ENCODE data around the gene ARID1A. TPM values are rescaled to one million over a fixed set of nuclear protein-coding genes. Genes with fewer than 3 reads are reported as not detected.
A peak's percentile ranks its signal among the peaks of the same experiment; 100 is the strongest.

ARID1A gene
- total and polyA plus RNA-seq, 9 of the 15 experiments (the other 6 are each of a cell fraction or from before 2014, with no cell fraction given): 8.3 to 88.3 (median 22.5) TPM

DNA sequence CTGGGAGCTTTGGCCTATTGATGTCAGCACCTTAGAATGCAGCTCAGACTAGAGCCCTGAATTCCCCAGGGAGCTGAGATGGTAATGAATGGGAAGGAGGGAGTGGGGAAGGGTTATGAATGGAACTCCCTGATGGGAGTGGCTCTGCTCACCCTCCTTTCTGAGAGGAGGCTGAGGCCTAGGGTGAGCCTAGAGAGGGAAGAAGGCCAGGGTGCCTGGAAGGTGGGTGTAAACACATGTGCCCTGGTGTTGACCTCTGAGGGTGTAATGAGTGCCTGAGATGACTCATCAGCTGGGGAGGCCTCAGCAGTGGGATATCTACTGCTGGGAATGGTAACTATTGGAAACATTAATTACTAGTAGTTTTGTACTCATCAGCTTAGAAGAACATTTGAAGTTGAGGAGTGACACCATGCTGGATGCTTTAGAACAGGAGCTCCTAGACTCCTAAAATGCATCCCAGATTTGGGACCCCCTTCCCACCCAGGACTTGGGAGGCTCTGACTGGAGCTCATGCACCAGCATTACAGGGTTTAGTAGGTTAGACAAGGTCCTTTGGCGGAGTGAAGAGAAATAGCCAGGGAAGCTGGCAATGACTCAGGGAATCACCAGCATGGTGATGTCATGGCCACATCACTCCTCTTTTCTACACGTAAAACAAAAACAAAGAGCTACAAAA lies 76.0 kb downstream of the ARID1A start (continued):
- TF ChIP-seq, protein P1, sequence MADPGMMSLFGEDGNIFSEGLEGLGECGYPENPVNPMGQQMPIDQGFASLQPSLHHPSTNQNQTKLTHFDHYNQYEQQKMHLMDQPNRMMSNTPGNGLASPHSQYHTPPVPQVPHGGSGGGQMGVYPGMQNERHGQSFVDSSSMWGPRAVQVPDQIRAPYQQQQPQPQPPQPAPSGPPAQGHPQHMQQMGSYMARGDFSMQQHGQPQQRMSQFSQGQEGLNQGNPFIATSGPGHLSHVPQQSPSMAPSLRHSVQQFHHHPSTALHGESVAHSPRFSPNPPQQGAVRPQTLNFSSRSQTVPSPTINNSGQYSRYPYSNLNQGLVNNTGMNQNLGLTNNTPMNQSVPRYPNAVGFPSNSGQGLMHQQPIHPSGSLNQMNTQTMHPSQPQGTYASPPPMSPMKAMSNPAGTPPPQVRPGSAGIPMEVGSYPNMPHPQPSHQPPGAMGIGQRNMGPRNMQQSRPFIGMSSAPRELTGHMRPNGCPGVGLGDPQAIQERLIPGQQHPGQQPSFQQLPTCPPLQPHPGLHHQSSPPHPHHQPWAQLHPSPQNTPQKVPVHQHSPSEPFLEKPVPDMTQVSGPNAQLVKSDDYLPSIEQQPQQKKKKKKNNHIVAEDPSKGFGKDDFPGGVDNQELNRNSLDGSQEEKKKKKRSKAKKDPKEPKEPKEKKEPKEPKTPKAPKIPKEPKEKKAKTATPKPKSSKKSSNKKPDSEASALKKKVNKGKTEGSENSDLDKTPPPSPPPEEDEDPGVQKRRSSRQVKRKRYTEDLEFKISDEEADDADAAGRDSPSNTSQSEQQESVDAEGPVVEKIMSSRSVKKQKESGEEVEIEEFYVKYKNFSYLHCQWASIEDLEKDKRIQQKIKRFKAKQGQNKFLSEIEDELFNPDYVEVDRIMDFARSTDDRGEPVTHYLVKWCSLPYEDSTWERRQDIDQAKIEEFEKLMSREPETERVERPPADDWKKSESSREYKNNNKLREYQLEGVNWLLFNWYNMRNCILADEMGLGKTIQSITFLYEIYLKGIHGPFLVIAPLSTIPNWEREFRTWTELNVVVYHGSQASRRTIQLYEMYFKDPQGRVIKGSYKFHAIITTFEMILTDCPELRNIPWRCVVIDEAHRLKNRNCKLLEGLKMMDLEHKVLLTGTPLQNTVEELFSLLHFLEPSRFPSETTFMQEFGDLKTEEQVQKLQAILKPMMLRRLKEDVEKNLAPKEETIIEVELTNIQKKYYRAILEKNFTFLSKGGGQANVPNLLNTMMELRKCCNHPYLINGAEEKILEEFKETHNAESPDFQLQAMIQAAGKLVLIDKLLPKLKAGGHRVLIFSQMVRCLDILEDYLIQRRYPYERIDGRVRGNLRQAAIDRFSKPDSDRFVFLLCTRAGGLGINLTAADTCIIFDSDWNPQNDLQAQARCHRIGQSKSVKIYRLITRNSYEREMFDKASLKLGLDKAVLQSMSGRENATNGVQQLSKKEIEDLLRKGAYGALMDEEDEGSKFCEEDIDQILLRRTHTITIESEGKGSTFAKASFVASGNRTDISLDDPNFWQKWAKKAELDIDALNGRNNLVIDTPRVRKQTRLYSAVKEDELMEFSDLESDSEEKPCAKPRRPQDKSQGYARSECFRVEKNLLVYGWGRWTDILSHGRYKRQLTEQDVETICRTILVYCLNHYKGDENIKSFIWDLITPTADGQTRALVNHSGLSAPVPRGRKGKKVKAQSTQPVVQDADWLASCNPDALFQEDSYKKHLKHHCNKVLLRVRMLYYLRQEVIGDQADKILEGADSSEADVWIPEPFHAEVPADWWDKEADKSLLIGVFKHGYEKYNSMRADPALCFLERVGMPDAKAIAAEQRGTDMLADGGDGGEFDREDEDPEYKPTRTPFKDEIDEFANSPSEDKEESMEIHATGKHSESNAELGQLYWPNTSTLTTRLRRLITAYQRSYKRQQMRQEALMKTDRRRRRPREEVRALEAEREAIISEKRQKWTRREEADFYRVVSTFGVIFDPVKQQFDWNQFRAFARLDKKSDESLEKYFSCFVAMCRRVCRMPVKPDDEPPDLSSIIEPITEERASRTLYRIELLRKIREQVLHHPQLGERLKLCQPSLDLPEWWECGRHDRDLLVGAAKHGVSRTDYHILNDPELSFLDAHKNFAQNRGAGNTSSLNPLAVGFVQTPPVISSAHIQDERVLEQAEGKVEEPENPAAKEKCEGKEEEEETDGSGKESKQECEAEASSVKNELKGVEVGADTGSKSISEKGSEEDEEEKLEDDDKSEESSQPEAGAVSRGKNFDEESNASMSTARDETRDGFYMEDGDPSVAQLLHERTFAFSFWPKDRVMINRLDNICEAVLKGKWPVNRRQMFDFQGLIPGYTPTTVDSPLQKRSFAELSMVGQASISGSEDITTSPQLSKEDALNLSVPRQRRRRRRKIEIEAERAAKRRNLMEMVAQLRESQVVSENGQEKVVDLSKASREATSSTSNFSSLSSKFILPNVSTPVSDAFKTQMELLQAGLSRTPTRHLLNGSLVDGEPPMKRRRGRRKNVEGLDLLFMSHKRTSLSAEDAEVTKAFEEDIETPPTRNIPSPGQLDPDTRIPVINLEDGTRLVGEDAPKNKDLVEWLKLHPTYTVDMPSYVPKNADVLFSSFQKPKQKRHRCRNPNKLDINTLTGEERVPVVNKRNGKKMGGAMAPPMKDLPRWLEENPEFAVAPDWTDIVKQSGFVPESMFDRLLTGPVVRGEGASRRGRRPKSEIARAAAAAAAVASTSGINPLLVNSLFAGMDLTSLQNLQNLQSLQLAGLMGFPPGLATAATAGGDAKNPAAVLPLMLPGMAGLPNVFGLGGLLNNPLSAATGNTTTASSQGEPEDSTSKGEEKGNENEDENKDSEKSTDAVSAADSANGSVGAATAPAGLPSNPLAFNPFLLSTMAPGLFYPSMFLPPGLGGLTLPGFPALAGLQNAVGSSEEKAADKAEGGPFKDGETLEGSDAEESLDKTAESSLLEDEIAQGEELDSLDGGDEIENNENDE (IDR thresholded peaks at IDR 0.05; ENCODE audit: low read depth, low read length): no peak
- TF ChIP-seq, protein P2, sequence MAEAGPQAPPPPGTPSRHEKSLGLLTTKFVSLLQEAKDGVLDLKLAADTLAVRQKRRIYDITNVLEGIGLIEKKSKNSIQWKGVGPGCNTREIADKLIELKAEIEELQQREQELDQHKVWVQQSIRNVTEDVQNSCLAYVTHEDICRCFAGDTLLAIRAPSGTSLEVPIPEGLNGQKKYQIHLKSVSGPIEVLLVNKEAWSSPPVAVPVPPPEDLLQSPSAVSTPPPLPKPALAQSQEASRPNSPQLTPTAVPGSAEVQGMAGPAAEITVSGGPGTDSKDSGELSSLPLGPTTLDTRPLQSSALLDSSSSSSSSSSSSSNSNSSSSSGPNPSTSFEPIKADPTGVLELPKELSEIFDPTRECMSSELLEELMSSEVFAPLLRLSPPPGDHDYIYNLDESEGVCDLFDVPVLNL (CRISPR knock-in tag; IDR thresholded peaks at IDR 0.05; ENCODE audit: low read depth): 0 out of 2 replicates have a peak, but pooled peaks have one; percentile 16
- TF ChIP-seq ZNF23 (CRISPR knock-in tag; IDR thresholded peaks at IDR 0.05): no peak
- TF ChIP-seq, protein P3, sequence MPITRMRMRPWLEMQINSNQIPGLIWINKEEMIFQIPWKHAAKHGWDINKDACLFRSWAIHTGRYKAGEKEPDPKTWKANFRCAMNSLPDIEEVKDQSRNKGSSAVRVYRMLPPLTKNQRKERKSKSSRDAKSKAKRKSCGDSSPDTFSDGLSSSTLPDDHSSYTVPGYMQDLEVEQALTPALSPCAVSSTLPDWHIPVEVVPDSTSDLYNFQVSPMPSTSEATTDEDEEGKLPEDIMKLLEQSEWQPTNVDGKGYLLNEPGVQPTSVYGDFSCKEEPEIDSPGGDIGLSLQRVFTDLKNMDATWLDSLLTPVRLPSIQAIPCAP (CRISPR knock-in tag; IDR thresholded peaks at IDR 0.05; ENCODE audit: borderline replicate concordance): no peak
- TF ChIP-seq MEF2A (IDR thresholded peaks at IDR 0.05; ENCODE audit: control insufficient read depth, low read depth, low read length): no peak
- TF ChIP-seq ZNF445 (CRISPR knock-in tag; IDR thresholded peaks at IDR 0.05; ENCODE audit: low read depth): no peak
- peak; percentile 87 for TF ChIP-seq SMARCA4 (IDR thresholded peaks at IDR 0.05)
- no peak for TF ChIP-seq SIX5 (IDR thresholded peaks at IDR 0.05; ENCODE audit: borderline replicate concordance in 1 of 2, insufficient read depth in 1 of 2, low read depth in 1 of 2, low read length in 2 of 2)
- TF ChIP-seq FOS (IDR thresholded peaks at IDR 0.05; ENCODE audit: extremely low read depth, insufficient read length): peak; percentile 80
- no peak; the same call in 1 of the 2 replicates for TF ChIP-seq NR2C2 (CRISPR knock-in tag; IDR thresholded peaks at IDR 0.05)
- TF ChIP-seq NR2C2 (tag; IDR thresholded peaks at IDR 0.05): peak; percentile 90
- 0 out of 2 replicates have a peak, but pooled peaks have one; percentile 23 for TF ChIP-seq ZNF583 (CRISPR knock-in tag; IDR thresholded peaks at IDR 0.05)
- TF ChIP-seq PPARD (CRISPR knock-in tag; IDR thresholded peaks at IDR 0.05): no peak
- TF ChIP-seq ZNF778 (CRISPR knock-in tag; IDR thresholded peaks at IDR 0.05): no peak
- TF ChIP-seq ZNF217 (CRISPR knock-in tag; IDR thresholded peaks at IDR 0.05): no peak

Data from K562 (cell line).